HG02884 (cell line): ENCODE results near the gene CD82.
"Not testable (repeated sequence)": the region's sequence is repeated elsewhere in the genome, so short reads cannot be mapped to it uniquely, and the experiment has no call there.

ENCODE experiments used
- ATAC-seq: cut with Tn5 transposase; IDR thresholded peaks from one replicate; pipeline ENCODE4 v1.9.1; 2021; ENCODE audit warnings: mild to moderate bottlenecking, moderate library complexity; ENCODE audit not compliant: unreplicated experiment

Gene CD82

DNA sequence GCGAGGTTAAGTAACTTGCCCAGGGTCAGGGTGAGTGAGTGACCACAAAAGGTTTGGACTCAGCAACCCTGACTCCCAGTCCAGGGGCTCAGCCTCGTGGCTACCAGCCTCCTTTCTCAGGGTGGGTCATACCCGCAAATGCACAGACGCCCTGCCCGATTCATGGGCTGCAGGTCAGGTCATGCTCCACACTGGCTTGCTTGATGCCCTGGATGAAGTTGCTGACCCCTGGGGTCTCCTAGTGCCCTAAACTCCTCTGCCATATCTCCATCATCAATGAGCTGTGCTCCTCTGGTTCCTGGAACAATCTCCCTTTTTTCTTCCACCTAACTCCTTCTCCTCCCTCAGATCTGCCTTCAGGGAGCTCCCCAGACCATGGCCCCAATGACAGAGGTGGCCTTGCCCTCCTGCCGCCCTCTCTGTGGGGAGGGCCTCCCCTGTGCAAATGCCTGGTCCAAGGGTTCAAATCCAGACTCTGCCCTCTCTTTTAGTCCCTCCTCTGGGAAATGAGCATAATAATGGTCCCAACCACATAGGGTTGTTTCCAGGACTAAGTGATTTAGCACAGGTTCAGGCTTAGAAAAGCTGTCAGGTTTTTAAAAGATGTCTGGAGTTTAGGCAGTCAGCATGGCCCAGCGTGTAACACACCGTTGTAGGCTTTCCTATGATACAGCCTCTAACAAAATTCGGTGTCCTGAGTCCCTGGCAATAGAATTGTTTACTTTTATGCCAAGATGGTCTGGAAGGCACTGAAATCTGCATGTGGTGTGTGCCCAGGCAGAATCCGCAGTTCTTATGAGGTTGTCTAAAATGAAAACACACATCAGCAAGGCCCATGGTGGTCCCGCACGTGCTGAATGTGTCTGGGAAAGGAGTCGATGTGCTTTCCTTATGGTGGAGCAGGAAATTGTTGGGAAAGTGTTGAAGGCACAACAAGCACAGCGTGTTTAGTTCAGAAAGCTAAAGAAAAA lies 63.6 kb downstream of the CD82 start:
- peak; percentile 9 for ATAC-seq

DNA sequence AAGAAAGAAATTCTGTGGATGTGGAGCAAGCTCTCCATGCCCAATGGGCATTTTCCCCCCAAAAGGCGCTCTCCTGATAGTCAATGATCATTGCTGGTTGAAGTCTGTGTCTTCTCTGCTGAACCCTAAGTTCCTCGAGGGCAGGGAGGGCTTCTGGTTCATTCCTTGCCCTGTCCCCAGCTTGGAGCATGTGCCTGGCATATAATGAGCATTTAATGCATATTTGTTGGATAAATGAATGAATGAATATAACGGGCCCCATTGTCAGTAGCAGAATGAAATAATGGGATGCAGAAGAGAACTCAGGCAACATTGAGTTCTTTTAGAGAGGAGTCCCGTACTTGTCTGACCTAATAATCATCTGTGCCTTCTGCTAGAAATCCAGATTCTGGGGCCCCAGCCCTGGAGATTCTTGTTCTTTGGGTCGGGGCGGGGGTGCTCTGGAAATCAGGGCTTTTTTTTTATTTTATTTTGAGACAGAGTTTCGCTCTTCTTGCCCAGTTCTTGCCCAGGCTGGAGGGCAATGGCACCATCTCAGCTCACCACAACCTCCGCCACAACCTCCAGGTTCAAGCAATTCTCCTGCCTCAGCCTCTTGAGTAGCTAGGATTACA lies 64.4 kb downstream of the CD82 start:
- ATAC-seq = no peak

DNA sequence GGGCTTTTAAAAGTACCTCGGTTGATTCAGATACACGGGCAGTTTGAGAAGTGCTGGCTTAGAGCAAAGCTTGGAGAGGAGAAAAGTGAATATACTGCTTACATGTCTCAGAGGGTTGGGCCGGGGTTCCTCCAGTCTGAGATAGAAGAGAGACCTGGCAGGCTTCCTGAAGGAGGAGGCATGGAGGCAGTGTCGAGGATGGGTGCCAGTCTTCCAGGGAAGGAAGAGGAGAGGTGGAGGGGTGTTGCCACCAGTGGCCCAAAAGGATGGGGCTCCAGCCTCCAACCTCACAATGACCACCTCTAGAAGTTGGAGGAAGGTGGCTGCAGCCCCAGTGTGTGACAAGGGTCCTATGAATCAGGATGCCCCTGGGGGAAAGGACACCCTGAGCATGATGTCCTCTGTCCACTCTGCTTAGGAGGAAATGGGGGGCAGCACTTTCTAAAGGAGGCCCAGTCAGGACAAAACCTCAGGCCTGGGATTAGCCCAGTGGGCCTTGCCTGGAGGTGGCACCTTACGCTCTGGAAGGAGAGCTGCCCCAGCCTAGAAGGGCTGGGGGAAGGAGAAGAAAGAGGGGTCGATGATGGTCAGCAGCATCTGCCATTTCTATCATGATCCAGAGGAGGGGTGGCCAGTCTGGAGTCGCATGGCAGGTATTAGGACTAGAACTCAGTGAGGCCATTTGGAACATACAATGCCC lies 65.2 kb downstream of the CD82 start:
- ATAC-seq = no peak

DNA sequence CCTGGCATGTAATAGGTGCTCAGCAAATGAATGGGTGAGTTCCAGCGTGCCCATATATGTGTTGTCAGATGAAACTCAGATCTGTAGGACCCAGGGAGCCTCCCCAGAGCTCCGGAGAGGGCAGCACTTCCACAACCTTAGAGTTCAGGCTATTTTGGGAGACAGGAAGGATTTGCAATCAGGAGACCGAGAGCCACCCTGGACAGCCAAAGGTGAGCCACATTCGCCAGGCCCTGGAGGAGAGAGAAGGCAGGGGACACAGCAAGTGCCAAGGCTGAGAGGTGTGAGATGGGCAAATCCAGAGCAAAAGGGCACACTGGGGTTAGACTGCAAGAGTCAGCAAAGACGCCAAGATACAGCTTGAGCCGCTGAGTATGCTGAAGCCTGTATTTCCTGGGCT lies 66.4 kb downstream of the CD82 start:
- no peak for ATAC-seq

DNA sequence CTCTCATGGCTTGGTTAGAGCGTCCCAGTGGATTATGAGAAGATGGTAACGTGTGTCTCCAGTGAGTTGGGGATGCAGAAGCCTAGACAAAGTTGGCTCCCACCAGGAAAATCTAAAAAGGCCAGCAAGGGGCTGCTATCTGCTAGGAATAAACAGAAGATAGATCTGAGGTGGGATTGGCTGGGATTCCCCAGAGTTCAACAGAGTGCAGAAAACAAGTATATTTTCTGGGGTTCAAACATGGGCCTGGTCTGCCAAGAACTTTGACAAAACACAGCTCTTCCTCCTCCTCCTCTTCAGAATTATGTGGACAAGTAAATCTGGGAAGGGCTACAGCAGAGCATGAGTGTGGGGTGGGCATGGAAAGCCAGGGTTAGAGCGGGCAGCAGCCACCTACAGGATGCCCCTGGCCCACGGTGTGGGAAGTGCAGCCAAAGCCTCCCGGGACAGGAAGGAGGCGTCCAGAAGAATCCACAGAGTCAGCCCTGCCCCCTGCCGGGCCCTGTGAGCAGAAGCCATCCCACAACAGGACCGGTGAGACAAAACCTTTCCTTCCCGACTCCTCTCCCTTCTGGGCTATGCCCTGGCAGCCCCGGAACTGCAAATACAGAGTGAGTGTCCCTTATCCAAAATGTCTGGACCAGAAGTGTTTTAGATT lies 67.1 kb downstream of the CD82 start:
- ATAC-seq = no peak

DNA sequence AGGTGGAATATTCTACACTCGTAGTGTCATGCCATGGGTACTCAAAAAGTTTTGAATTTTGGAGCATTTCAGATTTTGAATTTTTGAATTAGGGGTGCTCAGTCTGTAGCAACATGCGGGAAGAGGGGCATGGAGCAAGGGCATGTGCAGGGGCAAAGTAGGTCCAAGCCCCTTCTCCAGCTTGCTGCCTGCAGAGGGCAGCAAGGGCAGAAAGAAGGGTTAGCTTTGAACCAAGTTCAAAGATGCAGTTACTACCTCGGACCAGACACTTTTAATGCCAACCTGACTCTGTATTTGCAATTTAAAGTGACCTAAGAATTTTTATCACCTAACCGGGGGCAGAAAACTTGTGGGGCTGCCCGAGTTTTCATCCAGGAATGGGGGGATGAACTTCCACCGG lies 68.2 kb downstream of the CD82 start:
- no peak for ATAC-seq

DNA sequence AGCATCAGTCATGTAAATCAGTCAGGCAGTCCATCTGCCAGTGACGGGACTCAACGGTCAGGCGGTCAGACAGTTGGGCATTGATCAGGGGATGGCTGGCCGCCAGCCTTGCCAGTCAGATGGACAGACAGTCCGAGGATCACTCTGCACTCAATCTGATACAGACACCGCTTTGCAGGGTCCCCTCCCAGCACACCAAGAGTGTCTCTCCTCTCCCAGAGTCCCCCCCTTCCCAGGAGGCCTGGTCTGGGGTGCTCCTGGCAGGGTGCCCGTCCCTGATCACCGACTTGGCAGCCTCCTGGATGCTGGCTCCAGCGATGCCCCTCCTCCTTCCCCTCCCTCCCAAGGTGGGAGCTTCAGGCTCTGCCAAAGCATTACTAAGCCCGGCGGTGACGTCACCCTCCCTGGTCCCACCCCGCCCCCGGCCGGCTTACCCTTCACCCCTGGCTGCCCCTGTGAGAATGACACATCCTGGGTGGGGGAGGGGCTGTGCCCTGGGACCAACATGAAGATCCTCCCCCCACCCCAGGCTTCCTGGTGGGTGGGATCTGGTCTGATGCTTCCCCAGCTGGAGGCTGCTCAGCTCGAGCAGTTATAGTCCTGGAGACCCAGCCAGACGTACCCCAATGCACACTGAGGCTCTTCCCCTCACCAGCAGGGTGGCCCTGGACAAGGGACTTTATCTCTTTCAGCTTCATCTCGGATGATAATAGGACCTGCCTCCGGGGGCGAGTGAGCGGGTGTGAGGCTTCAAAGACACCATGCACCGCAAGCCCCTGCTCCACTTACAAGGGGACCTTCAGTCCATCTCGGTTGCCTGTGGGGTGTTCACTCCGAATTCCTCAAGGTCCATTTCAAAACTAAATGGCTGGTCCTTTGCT lies 69.2 kb downstream of the CD82 start:
- ATAC-seq = no peak

DNA sequence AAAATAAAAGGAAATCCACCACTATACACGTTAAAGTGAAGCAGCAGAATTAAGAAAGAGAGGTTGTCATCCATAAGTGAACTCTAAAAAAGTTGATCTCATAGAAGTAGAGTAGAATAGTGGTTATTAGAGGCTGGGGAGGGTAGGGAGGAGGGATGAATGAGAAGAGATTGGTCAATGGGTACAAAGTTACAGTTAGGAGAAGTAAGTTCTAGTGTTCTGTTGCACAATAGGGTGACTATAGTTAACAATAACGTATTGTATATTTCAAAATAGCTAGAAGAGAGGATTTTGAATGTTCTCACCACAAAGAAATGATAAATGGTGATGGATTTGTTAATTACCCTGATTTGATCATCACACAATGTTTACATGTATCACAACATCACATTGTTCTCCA lies 72.0 kb downstream of the CD82 start:
- ATAC-seq = no peak

DNA sequence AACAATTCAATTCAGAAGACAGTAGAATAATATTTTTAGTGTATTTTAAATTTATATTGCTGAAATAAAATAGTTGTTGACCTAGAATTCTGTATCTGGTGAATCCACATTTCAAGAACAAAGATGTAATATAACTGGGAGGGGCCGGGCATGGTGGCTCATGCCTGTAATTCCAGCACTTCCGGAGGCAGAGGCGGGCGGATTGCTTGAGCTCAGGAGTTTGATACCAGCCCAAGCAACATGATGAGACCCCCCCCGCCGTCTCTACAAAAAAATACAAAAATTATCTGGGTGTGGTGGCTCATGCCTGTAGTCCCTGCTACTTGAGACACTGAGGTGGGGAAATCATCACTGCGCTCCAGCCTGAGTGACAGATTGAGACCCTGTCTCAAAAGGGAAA lies 72.6 kb downstream of the CD82 start:
- ATAC-seq = no peak

DNA sequence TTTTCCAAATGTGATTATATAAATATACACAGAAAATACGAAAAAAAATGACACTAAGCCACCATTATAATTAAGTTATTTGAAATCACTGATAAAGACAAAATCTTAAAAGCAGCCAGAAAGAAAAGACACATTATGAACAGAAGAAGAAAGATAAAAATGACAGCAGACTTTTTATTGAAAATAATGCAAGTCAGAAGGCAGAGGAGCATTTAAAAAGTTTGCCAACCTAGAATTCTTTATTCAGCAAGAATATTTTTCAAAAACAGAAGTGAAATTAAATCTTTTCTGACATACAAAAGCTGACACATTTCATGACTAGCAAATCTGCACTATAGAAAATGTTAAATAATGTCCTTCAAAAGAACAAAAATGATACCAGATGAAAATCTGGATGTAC lies 77.8 kb downstream of the CD82 start:
- ATAC-seq = no peak

DNA sequence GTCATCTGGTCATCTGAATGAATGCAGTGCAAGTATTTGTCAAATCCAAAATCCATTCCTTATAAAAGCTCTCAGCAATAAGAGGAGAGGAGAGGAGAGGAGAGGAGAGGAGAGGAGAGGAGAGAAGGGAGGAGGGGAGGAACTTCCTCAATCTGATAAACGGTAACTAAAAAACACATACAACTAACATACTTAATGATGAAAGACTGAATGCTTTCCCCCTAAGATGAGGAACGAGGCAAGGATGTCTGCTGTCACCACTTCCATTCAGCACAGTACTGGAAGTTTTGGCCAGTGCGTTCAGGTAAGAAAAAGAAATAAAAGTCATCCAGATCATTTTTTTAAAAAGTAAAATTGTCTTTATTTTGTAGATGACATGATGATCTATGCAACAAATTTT lies 80.4 kb downstream of the CD82 start:
- no peak for ATAC-seq

DNA sequence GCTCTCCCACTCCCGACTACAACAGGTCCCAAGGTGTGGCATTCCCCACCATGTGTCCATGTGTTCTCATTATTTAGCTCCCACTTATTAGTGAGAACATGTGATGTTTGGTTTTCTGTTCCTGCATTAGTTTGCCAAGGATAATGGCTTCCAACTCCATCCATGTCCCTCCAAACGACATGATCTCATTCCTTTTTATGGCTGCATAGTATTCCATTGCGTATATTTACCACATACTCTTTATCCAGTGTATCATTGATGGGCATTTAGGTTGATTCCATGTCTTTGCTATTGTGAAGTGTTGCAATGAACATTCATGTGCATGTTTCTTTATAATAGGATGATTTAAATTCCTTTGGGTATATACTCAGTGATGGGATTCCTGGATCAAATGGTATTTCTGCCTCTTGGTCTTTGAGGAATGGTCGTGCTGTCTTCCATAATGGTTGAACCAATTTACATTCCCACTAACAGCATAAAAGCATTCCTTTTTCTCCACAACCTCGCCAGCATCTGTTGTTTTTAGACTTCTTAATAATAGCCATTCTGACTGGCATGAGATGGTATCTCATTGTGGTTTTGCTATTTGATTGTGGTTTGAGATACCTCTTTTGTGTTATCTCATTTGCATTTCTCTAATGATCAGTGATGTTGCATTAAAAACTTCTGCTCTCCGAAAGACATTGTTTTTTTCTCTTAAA lies 81.9 kb downstream of the CD82 start:
- not testable (repeated sequence) for ATAC-seq

DNA sequence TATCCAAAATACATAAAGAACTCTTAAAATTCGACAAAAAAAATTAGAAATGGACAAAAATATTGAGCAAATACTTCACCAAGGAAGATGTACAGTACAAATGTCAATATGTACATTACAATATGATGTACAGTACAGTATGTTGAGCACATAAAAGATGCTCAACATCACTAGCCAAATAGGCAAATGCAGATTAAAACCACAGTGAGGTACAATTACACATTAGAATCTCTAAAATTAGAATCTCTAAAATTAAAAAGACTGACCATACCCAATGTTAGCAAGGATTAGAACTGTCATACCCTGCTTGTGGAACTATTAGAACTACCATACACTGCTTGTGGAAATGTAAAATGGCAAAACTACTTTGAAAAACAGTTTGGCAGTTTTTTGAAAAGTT lies 82.6 kb downstream of the CD82 start:
- no peak for ATAC-seq

DNA sequence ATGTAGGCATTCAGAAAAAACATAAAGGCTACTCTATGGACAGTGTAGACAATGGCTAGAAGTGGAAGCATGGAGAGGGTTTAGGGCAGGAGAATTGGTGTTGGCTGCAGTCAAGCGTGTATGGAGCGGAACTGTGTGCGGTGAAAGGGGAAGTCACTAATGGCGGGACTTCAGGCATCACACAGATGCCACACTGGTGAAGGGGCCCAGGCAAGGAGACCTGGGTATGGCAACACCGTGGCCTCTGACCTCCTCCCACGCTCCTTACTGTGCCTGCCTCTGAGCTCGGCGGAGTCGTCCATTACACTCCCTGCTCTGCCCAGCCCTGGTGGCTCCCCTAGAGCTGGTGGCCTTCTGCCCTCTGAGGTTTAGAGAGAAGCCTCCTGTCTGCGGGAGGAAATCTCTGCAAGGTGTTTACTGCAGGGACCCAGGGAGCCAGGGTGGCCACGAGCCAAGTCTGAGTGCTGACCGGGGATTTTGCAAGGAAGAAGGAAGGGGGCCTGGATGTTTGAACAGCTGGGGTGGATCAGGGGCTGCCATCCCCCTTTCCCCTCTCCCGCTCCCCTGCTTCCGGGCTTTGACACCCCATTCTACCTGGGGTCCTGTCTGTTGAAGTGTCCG lies 86.2 kb downstream of the CD82 start:
- no peak for ATAC-seq

DNA sequence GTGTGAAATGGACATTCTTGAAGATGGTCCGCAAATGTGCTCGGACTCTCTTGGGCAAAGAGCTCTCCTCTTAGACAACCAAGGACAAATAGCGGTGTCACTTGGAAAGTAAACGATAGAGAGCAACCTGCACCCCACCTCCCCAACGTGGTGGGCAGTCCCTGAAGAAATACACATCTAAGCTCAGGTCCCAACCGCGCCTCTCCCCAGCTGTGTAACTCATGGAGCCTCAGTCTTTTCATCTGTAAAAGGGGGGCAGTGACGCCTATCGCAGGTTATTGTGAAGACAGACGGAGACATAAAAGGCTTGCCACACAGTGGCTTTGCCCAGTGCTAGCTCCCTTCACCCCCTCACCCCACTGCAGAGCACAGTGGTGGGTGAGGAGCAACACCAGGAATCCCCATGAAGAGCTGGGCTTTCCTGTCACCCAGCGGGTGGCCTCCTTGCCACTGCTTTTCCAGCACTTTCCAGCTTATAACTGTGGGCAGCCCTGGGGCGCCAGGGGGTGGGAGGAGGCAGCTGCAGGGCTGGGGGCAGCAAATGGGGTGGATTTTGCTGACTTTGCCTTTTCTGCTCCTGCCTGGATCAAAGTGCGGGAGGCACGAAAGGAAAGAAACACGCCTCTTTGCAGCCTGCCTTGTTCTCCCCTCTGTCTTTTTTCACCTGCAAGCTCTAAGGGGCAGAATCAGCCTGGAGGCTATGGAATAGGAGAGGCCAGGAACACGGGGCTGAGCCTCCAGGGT lies 87.6 kb downstream of the CD82 start:
- no peak for ATAC-seq

DNA sequence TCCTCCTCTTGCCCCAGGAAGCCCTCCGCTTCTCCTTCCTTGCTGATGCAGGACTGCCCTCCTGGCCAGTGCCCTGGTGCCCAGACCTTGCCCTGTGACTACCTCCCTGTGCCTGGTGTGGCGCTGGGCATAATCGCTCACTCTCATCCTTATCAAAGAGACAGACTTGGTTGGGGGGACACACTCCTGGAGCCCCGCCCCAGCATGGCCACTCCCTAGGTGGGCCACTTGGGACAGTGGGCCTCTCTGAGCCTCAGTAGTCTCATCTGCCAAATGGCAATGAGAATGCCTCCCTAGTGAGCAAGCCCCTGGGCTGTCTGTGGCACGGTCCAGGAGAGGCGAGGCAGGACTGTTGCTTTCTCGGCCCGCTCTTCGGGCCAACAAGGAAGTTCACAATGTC lies 88.6 kb downstream of the CD82 start:
- ATAC-seq = no peak

DNA sequence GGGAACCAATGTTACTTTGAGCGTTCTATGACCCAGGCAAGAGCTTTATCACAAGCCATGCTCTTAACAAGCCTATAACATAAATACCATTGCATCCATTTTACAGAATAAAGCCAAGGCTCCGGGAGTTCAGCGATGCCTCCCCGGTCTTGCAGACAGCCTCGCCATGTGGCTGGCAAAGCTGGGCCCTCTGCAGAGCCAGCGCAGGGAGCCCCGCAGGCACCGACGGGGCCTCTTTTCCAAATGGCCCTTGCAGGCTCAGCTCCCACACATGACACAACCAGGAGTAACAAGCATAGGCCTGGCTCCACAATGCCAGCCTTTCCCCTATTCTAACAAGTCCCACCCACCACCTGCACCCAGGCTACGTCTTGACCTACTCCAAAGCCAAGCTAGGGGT lies 89.1 kb downstream of the CD82 start:
- no peak for ATAC-seq

DNA sequence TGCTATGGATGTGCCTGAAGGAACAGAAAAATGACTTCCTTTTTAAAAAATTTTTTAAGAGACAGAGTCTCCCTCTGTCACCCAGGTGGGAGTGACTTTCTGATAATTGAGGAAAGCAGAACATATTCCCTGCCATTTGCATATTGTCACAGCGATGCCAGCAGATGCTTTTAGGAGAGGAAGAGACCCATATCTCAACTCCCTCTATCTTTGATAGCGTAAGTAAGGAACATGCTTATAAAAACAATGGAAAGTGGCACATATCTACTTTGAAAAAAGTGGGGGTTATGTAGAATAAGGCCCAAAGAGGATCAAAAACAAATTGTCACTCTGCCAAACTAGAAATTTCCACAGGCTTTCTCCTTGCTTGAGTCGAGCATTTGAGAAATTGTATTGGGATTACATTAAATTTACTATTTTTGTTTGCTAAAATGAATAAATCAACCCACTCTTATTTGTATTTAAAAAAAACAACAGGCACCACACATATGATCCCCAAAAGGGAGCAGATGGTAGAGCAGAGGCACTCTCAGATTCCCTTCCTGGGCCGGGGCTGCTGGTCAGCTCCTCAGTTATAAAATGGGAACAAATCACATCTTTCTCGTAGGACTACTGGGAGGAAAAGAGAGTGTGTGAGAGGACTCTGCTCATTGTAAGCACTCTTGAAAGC lies 92.5 kb downstream of the CD82 start:
- ATAC-seq = no peak
